Transverse colon (tissue), 4 donors: ENCODE measurements around the gene UROC1. TPM values are rescaled to one million over a fixed set of nuclear protein-coding genes. Genes with fewer than 3 reads are reported as not detected.

Experiments
- DNase-seq: peaks from one replicate; pipeline ENCODE4 v3.0.0-alpha.2; 2019
- H3K27ac ChIP-seq, 4 donors: fragments of 200-600 bp; sonication (generic); 2 replicates each; pipeline ENCODE4 v1.5.1; 2016 to 2018; ENCODE audit warnings: inconsistent platforms in 4 of 4
- H3K27me3 ChIP-seq: fragments of 200-600 bp; sonication (generic); 2 replicates; pipeline ENCODE4 v1.5.1; 2017; ENCODE audit warnings: inconsistent platforms
- H3K36me3 ChIP-seq, 4 donors: fragments of 200-600 bp; sonication (generic); 2 replicates each; pipeline ENCODE4 v1.5.1; 2017 to 2019; ENCODE audit warnings: inconsistent platforms in 4 of 4
- H3K4me1 ChIP-seq, 4 donors: fragments of 200-600 bp; sonication (generic); 2 replicates each; pipeline ENCODE4 v1.5.1; 2017 to 2020; ENCODE audit warnings: inconsistent platforms in 4 of 4
- H3K4me3 ChIP-seq, 4 donors: fragments of 200-600 bp; sonication (generic); 1 replicate in 1 of 4; 2 replicates in 3 of 4; pipeline versions ENCODE4 v1.5.1 to v1.6.1; 2017 to 2019; ENCODE audit warnings: inconsistent platforms in 4 of 4
- H3K9me3 ChIP-seq, 2 donors: fragments of 200-600 bp; sonication (generic); 2 replicates each; pipeline ENCODE4 v1.5.1; 2017 to 2019; ENCODE audit warnings: inconsistent platforms in 2 of 2
- EP300 ChIP-seq: sonication (generic); formaldehyde crosslinking; IDR thresholded peaks from one replicate; pipeline ENCODE4 v1.6.1; 2017; ENCODE audit warnings: antibody characterized with exemption, low read depth
- POLR2A ChIP-seq: fragments of 450-650 bp; IDR thresholded peaks from one replicate; pipeline ENCODE4 v1.6.1; 2016; ENCODE audit warnings: antibody characterized with exemption, mild to moderate bottlenecking, moderate library complexity
- POLR2AphosphoS5 ChIP-seq, 3 donors: sonication (generic); formaldehyde crosslinking; IDR thresholded peaks; one replicate each; pipeline ENCODE4 v1.6.1; 2016; ENCODE audit warnings: antibody characterized with exemption in 3 of 3
- WGBS, 2 donors: methylation state at CpG; one replicate each; pipeline ENCODE4 v1.1.5; 2018; ENCODE audit warnings: low coverage in 1 of 2; 5-methylcytosine and 5-hydroxymethylcytosine counted together
- in situ Hi-C, 4 donors: fragments of 200-750 bp; cut with MboI; loops; one replicate each; pipeline versions ENCODE4 v1.15.0 to v1.15.1; 2017; ENCODE audit warnings: low sequenced_read_pairs in 3 of 4, low pct_ligation_motif_present in 1 of 4, low pct_unique_long_range_greater_than_20kb in 1 of 4
- intact Hi-C: fragments of 100-400 bp; cut with DNase I; formaldehyde crosslinking; loops from one replicate; pipeline ENCODE4 v1.15.1; 2023; ENCODE audit warnings: low total_unique reads
- total RNA-seq, 4 donors: library from RNA; depleted of rRNA; stranded (reverse); fragments of >200 nt; gene quantifications; one replicate each; pipeline ENCODE4 v1.1.0, GENCODE V29; 2016
- TF ChIP-seq, protein P1 (sequence below), 5 experiments: fragments of 200-600 bp in 3 of 5; fragments of 450-650 bp in 2 of 5; sonication (generic) in 3 of 5; IDR thresholded peaks; 1 replicate in 2 of 5; 2 replicates in 3 of 5; pipeline ENCODE4 v1.5.1; 2016 to 2017; ENCODE audit warnings: antibody characterized with exemption in 5 of 5, inconsistent platforms in 3 of 5, mild to moderate bottlenecking in 2 of 5, moderate library complexity in 1 of 5

Gene UROC1
- total RNA-seq, 4 donors from 2014 or later: not detected

DNA sequence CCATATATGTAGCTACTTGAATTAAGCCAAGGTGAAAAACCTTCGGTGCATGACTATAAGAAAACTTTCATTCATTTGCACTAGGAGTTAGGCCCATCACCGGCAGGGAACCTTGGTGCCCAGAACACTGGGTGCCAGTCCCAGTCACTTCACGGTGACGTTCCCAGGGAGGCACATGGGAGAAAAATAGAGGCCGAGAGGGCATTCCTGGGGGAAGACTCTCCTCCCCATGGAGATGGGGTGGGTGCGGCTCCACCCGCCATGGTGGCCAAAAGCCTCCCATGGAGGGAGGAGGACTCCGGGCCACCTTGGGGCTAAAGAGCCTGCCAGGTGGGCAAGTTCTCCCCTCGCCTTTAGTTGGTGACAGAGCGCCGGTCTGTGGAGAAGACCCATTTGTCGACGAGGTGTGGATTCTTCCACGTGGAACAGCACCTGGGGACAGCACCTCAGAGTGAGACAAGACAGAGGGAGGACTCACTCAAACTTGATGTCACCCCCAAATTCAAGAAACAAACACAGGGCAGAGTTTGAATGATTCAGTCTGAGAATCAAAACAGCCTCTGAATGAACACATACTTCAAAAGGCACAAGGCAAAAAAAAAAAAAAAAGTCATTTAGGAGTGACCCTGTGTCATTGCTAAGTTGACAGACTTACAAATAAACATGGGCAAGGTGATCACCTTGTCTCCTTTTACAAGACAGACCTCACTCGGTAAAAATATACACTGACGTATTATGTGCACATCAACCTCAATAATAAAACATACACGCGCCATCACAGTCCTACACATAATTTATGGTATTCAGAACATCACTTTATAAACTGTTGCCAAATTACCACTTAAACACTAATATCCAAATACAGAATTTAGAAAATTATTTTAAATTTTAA lies 80.5 kb downstream of the UROC1 start:
- WGBS, 2 donors: 86 to 91% methylated on average over 8 to 18 of the region's 18 CpGs
- H3K4me1 ChIP-seq: no peaks in the 10 kb centered on the region
- TF ChIP-seq, protein P1, sequence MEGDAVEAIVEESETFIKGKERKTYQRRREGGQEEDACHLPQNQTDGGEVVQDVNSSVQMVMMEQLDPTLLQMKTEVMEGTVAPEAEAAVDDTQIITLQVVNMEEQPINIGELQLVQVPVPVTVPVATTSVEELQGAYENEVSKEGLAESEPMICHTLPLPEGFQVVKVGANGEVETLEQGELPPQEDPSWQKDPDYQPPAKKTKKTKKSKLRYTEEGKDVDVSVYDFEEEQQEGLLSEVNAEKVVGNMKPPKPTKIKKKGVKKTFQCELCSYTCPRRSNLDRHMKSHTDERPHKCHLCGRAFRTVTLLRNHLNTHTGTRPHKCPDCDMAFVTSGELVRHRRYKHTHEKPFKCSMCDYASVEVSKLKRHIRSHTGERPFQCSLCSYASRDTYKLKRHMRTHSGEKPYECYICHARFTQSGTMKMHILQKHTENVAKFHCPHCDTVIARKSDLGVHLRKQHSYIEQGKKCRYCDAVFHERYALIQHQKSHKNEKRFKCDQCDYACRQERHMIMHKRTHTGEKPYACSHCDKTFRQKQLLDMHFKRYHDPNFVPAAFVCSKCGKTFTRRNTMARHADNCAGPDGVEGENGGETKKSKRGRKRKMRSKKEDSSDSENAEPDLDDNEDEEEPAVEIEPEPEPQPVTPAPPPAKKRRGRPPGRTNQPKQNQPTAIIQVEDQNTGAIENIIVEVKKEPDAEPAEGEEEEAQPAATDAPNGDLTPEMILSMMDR (IDR thresholded peaks at IDR 0.05): no peak
- TF ChIP-seq EP300: no peak
- no peak for TF ChIP-seq POLR2AphosphoS5 (IDR thresholded peaks at IDR 0.05)
- TF ChIP-seq POLR2A: no peak
- H3K27me3 ChIP-seq: no peaks in the 10 kb centered on the region
- no peaks in the 10 kb centered on the region for H3K9me3 ChIP-seq
- in situ Hi-C loops: no loop called here
- no peak for DNase-seq
- no peak overlapping the region for H3K4me3 ChIP-seq
- H3K36me3 ChIP-seq: peaks cover 0 to 9% (median 2%) of the 10 kb centered on the region in 4 donors
- H3K27ac ChIP-seq: no peak overlapping the region
- intact Hi-C loops: no loop called here

DNA sequence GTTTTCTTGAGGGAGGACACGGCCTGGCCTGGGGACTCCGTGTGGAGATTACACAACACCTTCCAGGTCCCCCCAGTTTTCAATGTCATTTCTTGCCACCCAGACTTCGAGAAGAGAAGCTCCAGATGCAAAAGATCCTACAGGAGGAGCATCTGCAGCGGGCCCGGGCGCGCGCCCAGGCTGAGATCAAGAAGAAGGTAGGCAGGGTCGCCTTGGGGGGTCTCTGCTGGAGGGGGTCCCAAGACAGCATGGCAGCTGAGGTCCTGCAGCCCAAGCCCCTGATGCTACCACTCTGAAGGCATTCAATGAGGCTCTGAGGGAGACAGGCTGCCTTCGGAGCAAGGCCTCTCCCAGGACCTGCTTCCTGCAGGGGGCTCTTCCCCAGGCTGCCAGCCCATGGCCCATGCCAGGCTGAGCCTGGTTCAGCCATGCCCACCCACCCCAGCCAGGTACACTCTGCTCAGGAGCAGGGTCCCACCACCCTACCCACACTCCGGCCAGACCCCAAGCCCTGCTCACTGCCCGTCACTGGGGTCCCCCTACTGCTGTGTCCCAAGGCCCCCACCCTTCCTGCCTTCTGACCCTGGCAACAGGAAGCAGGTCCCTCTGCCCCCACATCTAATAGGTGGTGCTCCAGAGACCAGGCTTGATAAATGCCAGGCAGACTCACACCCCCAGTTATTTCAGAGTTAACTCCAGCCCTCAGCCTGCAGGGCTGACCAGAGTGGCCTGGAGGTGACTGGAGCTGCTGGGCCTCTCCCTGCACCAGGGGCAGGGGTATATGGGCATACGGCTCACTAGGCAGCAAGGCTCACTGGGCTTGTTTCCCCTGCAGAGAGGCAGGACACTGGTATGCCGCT lies 81.9 kb downstream of the UROC1 start:
- Histone ChIP-seq H3K27me3 (no peaks in the 10 kb centered on the region), H3K9me3 (no peaks in the 10 kb centered on the region), H3K4me1 (no peaks in the 10 kb centered on the region), H3K27ac (no peak overlapping the region), H3K36me3 (peaks cover 0 to 9% (median 2%) of the 10 kb centered on the region in 4 donors), H3K4me3 (no peak overlapping the region)
- 93% methylated on average over 14 of the region's 14 CpGs; no CpG with 5 or more reads in 1 of the 2 donors for WGBS, 2 donors
- no peak for DNase-seq
- TF ChIP-seq POLR2AphosphoS5 (IDR thresholded peaks at IDR 0.05): no peak
- TF ChIP-seq POLR2A: no peak
- no peak for TF ChIP-seq EP300
- TF ChIP-seq, protein P1 (IDR thresholded peaks at IDR 0.05): no peak
- intact Hi-C loops: no loop called here
- in situ Hi-C loops: no loop called here

DNA sequence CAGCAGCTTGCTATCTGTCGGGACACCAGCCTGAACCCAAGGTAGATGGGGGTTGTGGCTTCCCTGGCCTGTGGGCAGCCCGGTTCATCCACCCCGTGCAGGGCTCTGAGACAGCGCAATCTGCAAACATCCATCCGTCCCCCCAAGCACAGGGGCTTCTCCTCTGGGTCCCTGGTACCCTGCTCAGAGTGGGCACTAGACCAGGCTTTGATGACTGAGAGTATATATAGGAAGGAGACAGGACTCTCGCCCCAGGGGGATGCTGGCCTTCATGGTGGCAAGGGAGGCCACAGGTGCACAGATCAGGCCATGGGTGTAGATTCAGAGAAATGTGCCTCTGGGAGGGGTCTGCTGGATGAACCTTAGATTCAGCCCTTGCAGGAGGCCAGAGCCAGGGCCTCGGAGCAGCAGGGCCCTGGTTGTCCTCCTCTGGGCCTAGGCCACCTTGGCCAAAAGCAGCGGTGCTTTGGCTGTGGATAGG lies 82.6 kb downstream of the UROC1 start:
- Histone ChIP-seq H3K27ac (no peak overlapping the region), H3K27me3 (no peaks in the 10 kb centered on the region), H3K4me1 (no peaks in the 10 kb centered on the region), H3K4me3 (no peak overlapping the region), H3K9me3 (no peaks in the 10 kb centered on the region), H3K36me3 (peaks cover 0 to 9% (median 2%) of the 10 kb centered on the region in 4 donors)
- intact Hi-C loops (no loop called here), in situ Hi-C loops (no loop called here)
- WGBS, 2 donors: 94% methylated on average over 8 of the region's 8 CpGs; no CpG with 5 or more reads in 1 of the 2 donors
- DNase-seq: no peak
- TF ChIP-seq, protein P1 (IDR thresholded peaks at IDR 0.05): no peak
- TF ChIP-seq POLR2A (no peak), POLR2AphosphoS5 (IDR thresholded peaks at IDR 0.05) (no peak), EP300 (no peak)

DNA sequence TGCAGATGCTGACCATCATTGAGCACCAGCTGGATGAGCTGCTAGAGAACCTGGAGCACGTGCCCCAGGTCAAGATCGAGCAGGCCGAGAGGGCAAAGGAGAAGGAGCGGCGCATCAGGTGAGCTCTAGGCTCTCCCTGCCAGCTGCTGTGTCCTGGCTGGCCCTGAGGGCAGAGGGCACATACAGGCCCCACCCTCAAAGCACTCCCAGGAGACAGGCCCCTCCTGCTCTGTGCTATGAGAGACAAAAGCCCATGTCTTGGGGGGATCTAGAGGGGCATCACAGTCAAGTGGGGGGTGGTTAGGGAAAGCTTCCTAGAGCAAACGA lies 83.3 kb downstream of the UROC1 start:
- intact Hi-C loops (no loop called here), in situ Hi-C loops (no loop called here)
- TF ChIP-seq, protein P1 (IDR thresholded peaks at IDR 0.05): no peak
- no peak for TF ChIP-seq POLR2AphosphoS5 (IDR thresholded peaks at IDR 0.05)
- TF ChIP-seq POLR2A: no peak
- TF ChIP-seq EP300: no peak
- WGBS, 2 donors: 83 to 100% methylated on average over 1 to 6 of the region's 6 CpGs
- H3K36me3 ChIP-seq: peaks cover 0 to 9% (median 2%) of the 10 kb centered on the region in 4 donors
- H3K4me1 ChIP-seq: no peaks in the 10 kb centered on the region
- H3K27ac ChIP-seq: no peak overlapping the region
- no peak for DNase-seq
- no peaks in the 10 kb centered on the region for H3K9me3 ChIP-seq
- no peak overlapping the region for H3K4me3 ChIP-seq
- no peaks in the 10 kb centered on the region for H3K27me3 ChIP-seq
